ENCODE measurements around the gene FAM168B.

Gene FAM168B

GRCh38 chr2:131032393-131032836 lies 60.8 kb downstream of the FAM168B start:
- ChIA-PET CTCF (interaction anchor here (0.7 kb wide), 1 partner anchor 235 kb away, joined by 3 read pairs; no protein-coding TSS in a partner anchor), POLR2A (no interaction called here)
- DNase-seq (ENCODE audit: extremely low spot score): no peak
- no peak for TF ChIP-seq CTCF (IDR thresholded peaks at IDR 0.05; ENCODE audit: control extremely low read depth, extremely low read depth, low read depth, missing control alignments)

DNA sequence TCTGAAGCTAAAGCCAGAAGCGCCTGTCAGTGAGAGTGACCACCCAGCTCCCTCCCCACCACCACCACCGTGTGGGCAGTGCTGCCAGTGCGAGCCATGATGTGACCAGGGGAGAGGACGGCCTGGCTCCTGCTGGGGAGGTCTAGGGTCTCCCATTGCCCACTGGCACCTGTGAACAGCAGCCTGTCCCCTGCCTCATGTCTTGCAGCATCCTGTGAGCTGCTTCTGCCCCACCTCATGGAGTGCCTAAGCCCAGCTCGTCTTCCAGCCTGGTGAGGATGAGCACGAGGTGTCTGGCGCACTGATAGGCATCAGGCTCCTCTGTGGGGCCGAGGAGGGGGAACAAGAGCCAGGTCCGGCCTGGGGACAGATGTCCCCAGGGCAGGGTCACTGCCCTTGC lies 61.4 kb downstream of the FAM168B start:
- POLR2A ChIA-PET: no interaction called here
- CTCF ChIA-PET: interaction anchor here (0.7 kb wide), 1 partner anchor 234 kb away, joined by 3 read pairs; no protein-coding TSS in a partner anchor
- no peak for TF ChIP-seq CTCF (IDR thresholded peaks at IDR 0.05; ENCODE audit: control extremely low read depth, extremely low read depth, low read depth, missing control alignments)
- no peak for DNase-seq (ENCODE audit: extremely low spot score)

DNA sequence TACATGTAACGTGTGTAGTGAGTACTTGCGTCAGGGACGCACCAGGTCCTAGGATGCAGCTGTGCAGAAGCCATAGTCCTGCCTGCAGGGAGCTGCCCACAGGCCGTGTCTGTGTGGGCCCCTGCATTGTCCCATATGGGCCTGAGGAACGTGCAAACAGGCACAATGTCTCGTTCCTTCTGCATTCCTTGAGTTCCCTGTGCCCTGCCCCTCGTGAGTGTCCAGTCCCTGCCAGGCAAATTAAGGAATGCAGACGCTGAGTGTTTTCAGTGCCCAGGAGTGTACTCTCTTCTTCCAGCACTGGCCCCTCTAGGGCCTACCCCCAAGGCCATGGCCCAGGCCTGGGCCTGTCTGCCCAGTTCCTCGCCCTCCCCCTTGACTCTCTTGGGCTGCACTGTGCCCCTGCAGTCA lies 61.8 kb downstream of the FAM168B start:
- ChIA-PET POLR2A (no interaction called here), CTCF (no interaction called here)
- DNase-seq (ENCODE audit: extremely low spot score): no peak
- no peak for TF ChIP-seq CTCF (IDR thresholded peaks at IDR 0.05; ENCODE audit: control extremely low read depth, extremely low read depth, low read depth, missing control alignments)

- TF ChIP-seq CTCF (IDR thresholded peaks at IDR 0.05; ENCODE audit: control extremely low read depth, extremely low read depth, low read depth, missing control alignments): no peak
- CTCF ChIA-PET: no interaction called here
- DNase-seq (ENCODE audit: extremely low spot score): no peak
- POLR2A ChIA-PET: no interaction called here
Observed at GRCh38 chr2:131030478-131030971, 62.7 kb downstream of the FAM168B start.

DNA sequence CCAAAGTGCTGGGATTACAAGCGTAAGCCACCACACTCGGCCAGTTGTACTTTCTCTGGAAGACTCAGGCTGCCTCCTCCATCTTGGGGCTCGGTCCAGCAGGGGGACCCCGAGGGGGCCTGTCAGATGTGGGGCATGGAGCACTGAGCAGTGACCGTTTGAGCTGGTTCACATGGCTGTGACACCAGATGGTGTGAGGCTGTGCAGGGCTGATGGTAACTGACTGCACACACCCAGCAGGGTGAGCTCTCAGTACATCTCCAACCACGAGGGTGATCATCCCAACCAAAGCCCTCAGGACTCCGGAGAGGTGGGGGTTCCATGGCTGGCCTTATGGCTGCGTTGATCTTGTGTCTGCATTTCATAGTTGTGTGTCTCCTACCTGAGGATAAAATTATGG lies 63.4 kb downstream of the FAM168B start:
- no peak for TF ChIP-seq CTCF (IDR thresholded peaks at IDR 0.05; ENCODE audit: control extremely low read depth, extremely low read depth, low read depth, missing control alignments)
- no peak for DNase-seq (ENCODE audit: extremely low spot score)
- POLR2A ChIA-PET: no interaction called here
- CTCF ChIA-PET: no interaction called here

DNA sequence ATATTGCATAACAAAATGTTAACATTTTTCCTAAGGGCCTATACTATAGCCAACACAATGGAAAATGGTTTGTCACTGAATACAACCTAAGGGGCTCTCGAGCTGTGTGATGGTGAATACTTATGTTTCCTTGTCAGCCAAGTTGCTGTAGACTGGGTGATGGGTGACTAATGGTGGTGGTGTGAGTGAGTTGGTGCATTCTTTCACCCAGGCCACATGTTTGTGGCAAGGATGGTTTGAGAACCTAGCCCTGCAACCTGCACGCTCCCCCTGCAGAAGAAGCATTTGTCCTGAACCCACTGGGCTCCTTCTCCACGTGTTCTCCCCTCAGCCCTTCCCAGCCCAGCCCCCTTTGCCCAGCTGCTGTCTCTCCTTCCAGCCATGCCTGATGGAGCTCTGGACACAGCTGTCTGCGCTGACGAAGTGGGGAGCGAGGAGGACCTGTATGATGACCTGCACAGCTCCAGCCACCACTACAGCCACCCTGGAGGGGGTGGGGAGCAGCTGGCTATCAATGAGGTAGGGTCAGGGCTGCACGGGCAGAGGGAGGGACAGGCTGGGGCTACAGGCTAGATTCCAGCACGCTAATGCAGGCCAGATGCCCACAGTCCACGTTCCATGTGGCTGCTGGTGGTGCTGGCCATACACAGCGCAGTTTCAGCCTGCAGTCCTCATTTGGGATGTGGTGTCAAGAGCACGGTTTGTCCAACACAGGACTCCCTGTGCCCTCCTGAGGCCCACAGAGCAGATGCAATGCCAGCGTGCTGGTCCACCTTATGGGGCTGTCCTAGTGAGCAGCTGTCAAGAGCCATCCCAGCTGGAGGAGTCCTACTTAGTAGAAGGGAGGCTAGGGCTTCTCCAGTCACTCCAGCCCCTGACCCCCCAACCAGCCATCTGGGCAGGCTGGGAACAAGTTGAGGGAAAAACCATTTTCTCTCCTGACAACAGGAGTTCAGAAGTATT lies 65.4 kb downstream of the FAM168B start:
- DNase-seq (ENCODE audit: extremely low spot score): no peak
- ChIA-PET POLR2A (no interaction called here), CTCF (no interaction called here)
- no peak for TF ChIP-seq CTCF (IDR thresholded peaks at IDR 0.05; ENCODE audit: control extremely low read depth, extremely low read depth, low read depth, missing control alignments)

Measured in GM10248 (cell line).